ENCODE data around the gene NUB1.

- TF ChIP-seq CTCF (IDR thresholded peaks at IDR 0.05; ENCODE audit: low read depth, low read length, poor library complexity, severe bottlenecking), result no peak
- no peak for TF ChIP-seq EZH2phosphoT487 (IDR thresholded peaks at IDR 0.05; ENCODE audit: borderline replicate concordance, low read length)
Measured at GRCh38 chr7:151381348-151382078, 39.9 kb downstream of the NUB1 start.
